Muscle layer of colon (tissue), 2 donors: ENCODE data around the gene RAET1E.
"Not testable (repeated sequence)": the region's sequence is repeated elsewhere in the genome, so short reads cannot be mapped to it uniquely, and the experiment has no call there.

Experiments
- H3K27ac ChIP-seq: one replicate; pipeline ENCODE4 v1.7.0; 2013; ENCODE audit warnings: low read depth, mild to moderate bottlenecking, low read length, moderate library complexity
- H3K27me3 ChIP-seq, 2 donors: one replicate each; pipeline ENCODE4 v1.7.0; 2013; ENCODE audit warnings: low read length in 2 of 2, mild to moderate bottlenecking in 2 of 2; ENCODE audit not compliant: insufficient read depth in 2 of 2, control insufficient read depth in 1 of 2
- H3K36me3 ChIP-seq: one replicate; pipeline ENCODE4 v1.7.0; 2013; ENCODE audit warnings: mild to moderate bottlenecking, low read length; ENCODE audit not compliant: insufficient read depth
- H3K4me1 ChIP-seq: one replicate; pipeline ENCODE4 v1.7.0; 2013; ENCODE audit warnings: mild to moderate bottlenecking, low read length; ENCODE audit not compliant: insufficient read depth
- H3K4me3 ChIP-seq, 2 donors: one replicate each; pipeline ENCODE4 v1.7.0; 2013; ENCODE audit warnings: low read length in 2 of 2, low read depth in 1 of 2, mild to moderate bottlenecking in 1 of 2, moderate library complexity in 1 of 2
- H3K9ac ChIP-seq: one replicate; pipeline ENCODE4 v1.7.0; 2013; ENCODE audit warnings: low read length
- H3K9me3 ChIP-seq: one replicate; pipeline ENCODE4 v1.7.0; 2013; ENCODE audit warnings: mild to moderate bottlenecking, low read length
- donor health status: abdominal sarcoma.
- donor health status: Adenocarcinoma of cecum.

RAET1E gene

GRCh38 chr6:149863698-149864577, 34.0 kb downstream of the RAET1E start, which contains the start of gene LRP11:
Gene LRP11 (minus strand): TSS chr6:149864359. CDS start chr6:149864020, 339 bp downstream.
- Histone ChIP-seq H3K27ac (peak within 1 kb of the TSS; percentile 86), H3K4me1 (peaks cover 14% of the 10 kb centered on the region)

GRCh38 chr6:149862922-149863697, 34.8 kb downstream of the RAET1E start:
- Histone ChIP-seq H3K36me3 (no peaks in the 10 kb centered on the region), H3K27me3 (no peaks in the 10 kb centered on the region), H3K27ac (peak overlapping the region; percentile 86), H3K9ac (peak overlapping the region; percentile 69), H3K4me1 (peaks cover 14% of the 10 kb centered on the region), H3K9me3 (no peaks in the 10 kb centered on the region), H3K4me3 (peak overlapping the region; percentile 56 to 79)

More at GRCh38 chr6:149863698-149864577, 34.0 kb downstream of the RAET1E start, which contains the start of gene LRP11:
- peak within 1 kb of the TSS; percentile 56 to 79 for H3K4me3 ChIP-seq
- H3K9ac ChIP-seq: peak within 1 kb of the TSS; percentile 69
- no peaks in the 10 kb centered on the region for H3K9me3 ChIP-seq
- no peaks in the 10 kb centered on the region for H3K27me3 ChIP-seq
- no peaks in the 10 kb centered on the region for H3K36me3 ChIP-seq

- not testable (repeated sequence) for H3K36me3 ChIP-seq, H3K9me3 ChIP-seq, H3K27me3 ChIP-seq
- Histone ChIP-seq H3K9ac (peak overlapping the region; percentile 69), H3K27ac (peak overlapping the region; percentile 86), H3K4me3 (peak overlapping the region; percentile 56 to 79), H3K4me1 (peaks cover 14% of the 10 kb centered on the region)
Observed at GRCh38 chr6:149862424-149862738, 35.5 kb downstream of the RAET1E start.

- Histone ChIP-seq H3K27ac (no peak overlapping the region), H3K4me1 (peaks cover 14% of the 10 kb centered on the region), H3K9me3 (no peaks in the 10 kb centered on the region), H3K4me3 (peak overlapping the region in 1 of 2 donors; percentile 56), H3K9ac (peak overlapping the region; percentile 13), H3K27me3 (no peaks in the 10 kb centered on the region), H3K36me3 (no peaks in the 10 kb centered on the region)
Observed at GRCh38 chr6:149861603-149862423, 36.1 kb downstream of the RAET1E start.

- no peaks in the 10 kb centered on the region for H3K9me3 ChIP-seq
- H3K27me3 ChIP-seq: no peaks in the 10 kb centered on the region
- no peaks in the 10 kb centered on the region for H3K36me3 ChIP-seq
- H3K4me1 ChIP-seq: peaks cover 14% of the 10 kb centered on the region
- no peak overlapping the region for H3K4me3 ChIP-seq
- H3K27ac ChIP-seq: no peak overlapping the region
- H3K9ac ChIP-seq: no peak overlapping the region
Observed at GRCh38 chr6:149860834-149861602, 36.9 kb downstream of the RAET1E start.

GRCh38 chr6:149860513-149860833, 37.4 kb downstream of the RAET1E start:
- H3K27me3 ChIP-seq: no peaks in the 10 kb centered on the region
- no peak overlapping the region for H3K9ac ChIP-seq
- no peaks in the 10 kb centered on the region for H3K9me3 ChIP-seq
- H3K27ac ChIP-seq: no peak overlapping the region
- H3K4me3 ChIP-seq: no peak overlapping the region
- H3K4me1 ChIP-seq: peaks cover 14% of the 10 kb centered on the region
- no peaks in the 10 kb centered on the region for H3K36me3 ChIP-seq

GRCh38 chr6:149859938-149860337, 38.0 kb downstream of the RAET1E start:
- H3K4me3 ChIP-seq: no peak overlapping the region
- peaks cover 18% of the 10 kb centered on the region for H3K4me1 ChIP-seq
- H3K27me3 ChIP-seq: no peaks in the 10 kb centered on the region
- H3K9ac ChIP-seq: no peak overlapping the region
- no peak overlapping the region for H3K27ac ChIP-seq
- H3K36me3 ChIP-seq: no peaks in the 10 kb centered on the region
- no peaks in the 10 kb centered on the region for H3K9me3 ChIP-seq

- H3K27me3 ChIP-seq: no peaks in the 10 kb centered on the region
- H3K36me3 ChIP-seq: no peaks in the 10 kb centered on the region
- H3K4me1 ChIP-seq: peaks cover 23% of the 10 kb centered on the region
- no peaks in the 10 kb centered on the region for H3K9me3 ChIP-seq
- no peak overlapping the region for H3K4me3 ChIP-seq
- no peak overlapping the region for H3K9ac ChIP-seq
- H3K27ac ChIP-seq: no peak overlapping the region
Observed at GRCh38 chr6:149859368-149859767, 38.5 kb downstream of the RAET1E start.

GRCh38 chr6:149857541-149857940, 40.4 kb downstream of the RAET1E start:
- H3K9me3 ChIP-seq: no peaks in the 10 kb centered on the region
- peaks cover 3% of the 10 kb centered on the region for H3K36me3 ChIP-seq
- H3K27me3 ChIP-seq: no peaks in the 10 kb centered on the region
- no peak overlapping the region for H3K27ac ChIP-seq
- H3K4me1 ChIP-seq: peaks cover 23% of the 10 kb centered on the region
- no peak overlapping the region for H3K9ac ChIP-seq
- H3K4me3 ChIP-seq: no peak overlapping the region

GRCh38 chr6:149856256-149856994, 41.5 kb downstream of the RAET1E start:
- H3K4me1 ChIP-seq: peaks cover 13% of the 10 kb centered on the region
- H3K9ac ChIP-seq: no peak overlapping the region
- H3K9me3 ChIP-seq: no peaks in the 10 kb centered on the region
- H3K4me3 ChIP-seq: no peak overlapping the region
- no peaks in the 10 kb centered on the region for H3K27me3 ChIP-seq
- peaks cover 12% of the 10 kb centered on the region for H3K36me3 ChIP-seq
- no peak overlapping the region for H3K27ac ChIP-seq
